HG03520 (cell line): ENCODE data around the gene PDLIM5.
A peak's percentile ranks its signal among the peaks of the same experiment; 100 is the strongest.

Source experiments
- ATAC-seq: cut with Tn5 transposase; IDR thresholded peaks from one replicate; pipeline ENCODE4 v1.9.1; 2021; ENCODE audit warnings: mild to moderate bottlenecking, moderate library complexity; ENCODE audit not compliant: unreplicated experiment

Gene PDLIM5

GRCh38 chr4:94420356-94420755, 31.4 kb upstream of the PDLIM5 start:
- ATAC-seq, result no peak

GRCh38 chr4:94426783-94427182, 25.0 kb upstream of the PDLIM5 start:
- no peak for ATAC-seq

GRCh38 chr4:94428884-94429283, 22.9 kb upstream of the PDLIM5 start:
- no peak for ATAC-seq

GRCh38 chr4:94430406-94430805, 21.3 kb upstream of the PDLIM5 start:
- ATAC-seq, result no peak

- ATAC-seq, result no peak
Observed at GRCh38 chr4:94431388-94431787, 20.4 kb upstream of the PDLIM5 start.

- ATAC-seq, result no peak
Observed at GRCh38 chr4:94434505-94434904, 17.2 kb upstream of the PDLIM5 start.

GRCh38 chr4:94435874-94436273, 15.9 kb upstream of the PDLIM5 start:
- ATAC-seq, result no peak

- no peak for ATAC-seq
Observed at GRCh38 chr4:94436512-94436911, 15.2 kb upstream of the PDLIM5 start.

- no peak for ATAC-seq
Observed at GRCh38 chr4:94439606-94440005, 12.1 kb upstream of the PDLIM5 start.

- no peak for ATAC-seq
Observed at GRCh38 chr4:94441838-94442237, 9.9 kb upstream of the PDLIM5 start.

- no peak for ATAC-seq
Observed at GRCh38 chr4:94442251-94442650, 9.5 kb upstream of the PDLIM5 start.

- no peak for ATAC-seq
Observed at GRCh38 chr4:94446386-94446785, 5.4 kb upstream of the PDLIM5 start.

GRCh38 chr4:94447754-94448411, 3.9 kb upstream of the PDLIM5 start:
- no peak for ATAC-seq

GRCh38 chr4:94448815-94449375, 2.8 kb upstream of the PDLIM5 start:
- ATAC-seq, result no peak

GRCh38 chr4:94451051-94451694, 569 bp upstream of the PDLIM5 start:
- ATAC-seq, result no peak

- ATAC-seq, result peak; percentile 4
Observed at GRCh38 chr4:94452476-94453371, 982 bp downstream of the PDLIM5 start.

GRCh38 chr4:94453391-94453963, 1.7 kb downstream of the PDLIM5 start:
- ATAC-seq, result no peak

- ATAC-seq, result no peak
Observed at GRCh38 chr4:94454405-94454804, 2.7 kb downstream of the PDLIM5 start.

- ATAC-seq, result no peak
Observed at GRCh38 chr4:94455081-94455480, 3.3 kb downstream of the PDLIM5 start.

GRCh38 chr4:94457692-94458106, 6.0 kb downstream of the PDLIM5 start:
- ATAC-seq, result no peak

- ATAC-seq, result no peak
Observed at GRCh38 chr4:94458682-94459081, 6.9 kb downstream of the PDLIM5 start.
